IMR-90 (cell line): Measurements from ENCODE around the gene PNKD. TPM values are rescaled to one million over a fixed set of nuclear protein-coding genes. Genes with fewer than 3 reads are reported as not detected.

Experiments
- ATAC-seq: fragments of 200-7000 bp; cut with Tn5 transposase; 2 replicates; pipeline ENCODE4 v1.9.1; 2020; ENCODE audit warnings: low read depth, mild to moderate bottlenecking, moderate library complexity
- BruUV-seq: library from RNA; stranded (reverse); fragments of 400-500 nt; replicated peaks from 2 replicates; lab custom pipeline; 2021; lab: Mats Ljungman, UMichigan
- CTCF ChIA-PET: fragments of 300-600 bp; formaldehyde crosslinking; extraction: SDS; loops from one replicate; lab custom pipeline; 2021; ENCODE audit warnings: antibody characterized with exemption; lab: Yijun Ruan, JAX
- POLR2A ChIA-PET: fragments of 300-600 bp; sonication (Branson Sonifier 250); formaldehyde crosslinking; loops from one replicate; lab custom pipeline; 2022; ENCODE audit warnings: antibody characterized with exemption; ENCODE audit not compliant: unreplicated experiment; lab: Charles Lee
- DNase-seq: peaks from one replicate; pipeline ENCODE4 v3.0.0; 2013
- H2AFZ ChIP-seq: replicated peaks from 2 replicates; pipeline ENCODE3; 2013; ENCODE audit warnings: low read length, mild to moderate bottlenecking; ENCODE audit not compliant: poor library complexity
- H2AK5ac ChIP-seq: 2 replicates; pipeline ENCODE4 v1.6.1; 2013; ENCODE audit warnings: low read depth, low read length, inconsistent platforms
- H2AK9ac ChIP-seq: replicated peaks from 2 replicates; pipeline ENCODE3; 2013; ENCODE audit warnings: mild to moderate bottlenecking, low read depth, low read length, moderate library complexity; ENCODE audit not compliant: poor library complexity
- H2BK120ac ChIP-seq: 2 replicates; pipeline ENCODE4 v1.6.1; 2013; ENCODE audit warnings: low read depth, low read length, inconsistent platforms
- H2BK15ac ChIP-seq: 3 replicates; pipeline ENCODE4 v1.6.1; 2013; ENCODE audit warnings: low read depth, low read length, inconsistent platforms
- H2BK20ac ChIP-seq: 2 replicates; pipeline ENCODE4 v1.6.1; 2013; ENCODE audit warnings: low read depth, mild to moderate bottlenecking, inconsistent platforms, low read length, moderate library complexity
- H2BK5ac ChIP-seq: 2 replicates; pipeline ENCODE4 v1.6.1; 2013; ENCODE audit warnings: mild to moderate bottlenecking, low read depth, low read length, inconsistent platforms; ENCODE audit not compliant: poor library complexity, severe bottlenecking
- H3K14ac ChIP-seq: replicated peaks from 2 replicates; pipeline ENCODE4 v1.6.1; 2013; ENCODE audit warnings: low read depth, low read length, inconsistent platforms
- H3K18ac ChIP-seq: 2 replicates; pipeline ENCODE4 v1.6.1; 2013; ENCODE audit warnings: low read depth, low read length, control low read depth
- H3K23ac ChIP-seq: 2 replicates; pipeline ENCODE4 v1.6.1; 2013; ENCODE audit warnings: low read depth, low read length, inconsistent platforms
- H3K27ac ChIP-seq: 2 replicates; pipeline ENCODE4 v1.5.1; 2013; ENCODE audit warnings: mild to moderate bottlenecking, control low read depth, low read length; ENCODE audit not compliant: insufficient read depth
- H3K27me3 ChIP-seq: 2 replicates; pipeline ENCODE4 v1.6.1; 2013; ENCODE audit warnings: low read length; ENCODE audit not compliant: control insufficient read depth, insufficient read depth
- H3K36me3 ChIP-seq: 2 replicates; pipeline ENCODE4 v1.6.1; 2013; ENCODE audit warnings: low read length, mixed read lengths; ENCODE audit not compliant: control insufficient read depth, insufficient read depth
- H3K4ac ChIP-seq: 2 replicates; pipeline ENCODE4 v1.6.1; 2013; ENCODE audit warnings: low read depth, low read length, inconsistent platforms
- H3K4me1 ChIP-seq: 2 replicates; pipeline ENCODE4 v1.6.1; 2013; ENCODE audit warnings: low read length, mixed read lengths; ENCODE audit not compliant: control insufficient read depth, insufficient read depth
- H3K4me2 ChIP-seq: 2 replicates; pipeline ENCODE4 v1.6.1; 2013; ENCODE audit warnings: low read depth, mild to moderate bottlenecking, control low read depth, low read length, moderate library complexity
- H3K4me3 ChIP-seq: 2 replicates; pipeline ENCODE4 v1.5.1; 2013; ENCODE audit warnings: low read depth, mild to moderate bottlenecking, control low read depth, low read length, moderate library complexity; ENCODE audit not compliant: insufficient read depth
- H3K56ac ChIP-seq: 2 replicates; pipeline ENCODE4 v1.6.1; 2013; ENCODE audit warnings: low read length, inconsistent platforms; ENCODE audit not compliant: insufficient read depth; ENCODE audit errors: extremely low read depth
- H3K79me1 ChIP-seq, 2 experiments: 2 replicates each; pipeline ENCODE4 v1.6.1; 2013; ENCODE audit warnings: low read length in 2 of 2, inconsistent platforms in 1 of 2, low read depth in 1 of 2
- H3K9ac ChIP-seq: 2 replicates; pipeline ENCODE4 v1.6.1; 2013; ENCODE audit warnings: low read depth, low read length, control low read depth
- H3K9me1 ChIP-seq: 2 replicates; pipeline ENCODE4 v1.6.1; 2013; ENCODE audit warnings: low read length, inconsistent platforms; ENCODE audit not compliant: insufficient read depth
- H3K9me3 ChIP-seq: 2 replicates; pipeline ENCODE4 v1.6.1; 2013; ENCODE audit warnings: low read length; ENCODE audit not compliant: control insufficient read depth, insufficient read depth
- H4K20me1 ChIP-seq: 2 replicates; pipeline ENCODE4 v1.6.1; 2013; ENCODE audit warnings: low read length, inconsistent platforms; ENCODE audit not compliant: insufficient read depth
- H4K5ac ChIP-seq: 2 replicates; pipeline ENCODE4 v1.6.1; 2013; ENCODE audit warnings: mild to moderate bottlenecking, low read depth, low read length, control low read depth
- H4K8ac ChIP-seq, 2 experiments: 2 replicates each; pipeline ENCODE4 v1.6.1; 2013; ENCODE audit warnings: low read depth in 2 of 2, low read length in 2 of 2, control low read depth in 1 of 2, inconsistent platforms in 1 of 2
- H4K91ac ChIP-seq: 2 replicates; pipeline ENCODE4 v1.6.1; 2013; ENCODE audit warnings: low read depth, low read length, inconsistent platforms; ENCODE audit not compliant: insufficient read depth
- BHLHE40 ChIP-seq: fragments of 150-350 bp; IDR thresholded peaks from 2 replicates; pipeline ENCODE4 v1.6.1; 2016; ENCODE audit warnings: mild to moderate bottlenecking, low read depth, low read length
- CEBPB ChIP-seq: IDR thresholded peaks from 2 replicates; pipeline ENCODE4 v1.6.1; 2012; ENCODE audit warnings: low read depth, low read length, improper control_type of control experiment
- CHD1 ChIP-seq: IDR thresholded peaks from 2 replicates; pipeline ENCODE4 v1.6.1; 2012; ENCODE audit warnings: low read depth, low read length, improper control_type of control experiment
- FOS ChIP-seq: fragments of 150-350 bp; IDR thresholded peaks from 2 replicates; pipeline ENCODE4 v1.6.1; 2016; ENCODE audit warnings: low read depth, low read length
- MAFK ChIP-seq: IDR thresholded peaks from 2 replicates; pipeline ENCODE4 v1.6.1; 2012; ENCODE audit warnings: low read depth, low read length, improper control_type of control experiment
- MAZ ChIP-seq: IDR thresholded peaks from 2 replicates; pipeline ENCODE4 v1.6.1; 2012; ENCODE audit warnings: low read depth, mild to moderate bottlenecking, low read length, improper control_type of control experiment, moderate library complexity, borderline replicate concordance
- MXI1 ChIP-seq: IDR thresholded peaks from 2 replicates; pipeline ENCODE4 v1.6.1; 2012; ENCODE audit warnings: low read depth, mild to moderate bottlenecking, low read length, moderate library complexity, borderline replicate concordance
- NFE2L2 ChIP-seq: fragments of 150-350 bp; IDR thresholded peaks from 2 replicates; pipeline ENCODE4 v1.6.1; 2016; ENCODE audit warnings: low read depth, mild to moderate bottlenecking, low read length
- POLR2A ChIP-seq: IDR thresholded peaks from 2 replicates; pipeline ENCODE4 v1.6.1; 2012; ENCODE audit warnings: mild to moderate bottlenecking, low read depth, low read length
- RAD21 ChIP-seq: IDR thresholded peaks from 2 replicates; pipeline ENCODE4 v1.6.1; 2012; ENCODE audit warnings: low read length, improper control_type of control experiment
- RCOR1 ChIP-seq: IDR thresholded peaks from 2 replicates; pipeline ENCODE4 v1.6.1; 2012; ENCODE audit warnings: mild to moderate bottlenecking, low read length, improper control_type of control experiment; ENCODE audit not compliant: insufficient replicate concordance
- RFX5 ChIP-seq: IDR thresholded peaks from 2 replicates; pipeline ENCODE4 v1.8.0; 2012; ENCODE audit warnings: low read depth, mild to moderate bottlenecking, low read length, moderate library complexity
- SMC3 ChIP-seq: fragments of 150-350 bp; IDR thresholded peaks from 2 replicates; pipeline ENCODE4 v1.6.1; 2016; ENCODE audit warnings: low read depth, mild to moderate bottlenecking, antibody characterized with exemption, low read length, moderate library complexity
- WGBS, 2 experiments: methylation state at CpG; one replicate each; pipeline versions ENCODE4 v1.1.5 to v1.1.7; 2013; ENCODE audit warnings: missing lambda C conversion rate in 2 of 2; ENCODE audit not compliant: insufficient read length in 1 of 2; ENCODE audit errors: extremely low coverage in 2 of 2; 5-methylcytosine and 5-hydroxymethylcytosine counted together
- dilution Hi-C: fragments of 300-500 bp; cut with HindIII; formaldehyde crosslinking; loops from one replicate; pipeline ENCODE4 v1.14.3; 2018; ENCODE audit warnings: low sequenced_read_pairs; ENCODE audit not compliant: unreplicated experiment
- in situ Hi-C: fragments of 300-500 bp; cut with MboI; formaldehyde crosslinking; loops from 3 replicates; pipeline ENCODE4 v1.14.3; 2019; ENCODE audit warnings: low sequenced_read_pairs, inconsistent platforms, mixed read lengths
- intact Hi-C: fragments of 100-400 bp; cut with micrococcal nuclease; formaldehyde crosslinking; loops from 2 replicates; pipeline ENCODE4 v1.10.0; 2022
- polyA plus RNA-seq, 3 experiments: library from polyadenylated mRNA; depleted of rRNA; stranded (reverse); fragments of >200 nt; gene quantifications; 2 replicates each; pipeline ENCODE4 v1.2.3, GENCODE V29; 2012; ENCODE audit warnings: low replicate concordance in 1 of 3
- total RNA-seq: library from RNA; depleted of rRNA; stranded (reverse); fragments of >200 nt; gene quantifications from 2 replicates; pipeline ENCODE4 v1.2.3, GENCODE V29; 2012
- TF ChIP-seq, protein P1 (sequence below): fragments of 150-350 bp; IDR thresholded peaks from 2 replicates; pipeline ENCODE4 v1.6.1; 2017; ENCODE audit warnings: mild to moderate bottlenecking, antibody characterized with exemption, low read length, low read depth
- TF ChIP-seq, protein P2 (sequence below): fragments of 150-350 bp; IDR thresholded peaks from 2 replicates; pipeline ENCODE4 v1.6.1; 2016; ENCODE audit warnings: low read depth, mild to moderate bottlenecking, low read length, moderate library complexity, borderline replicate concordance
- TF ChIP-seq, protein P3 (sequence below): conservative IDR thresholded peaks from 2 replicates; pipeline ENCODE4 v1.5.1; 2012; ENCODE audit warnings: mild to moderate bottlenecking, low read depth, low read length, improper control_type of control experiment

The PNKD gene
- total and polyA plus RNA-seq, 2 of the 4 experiments (the other 2 are of a cell fraction): 19.2 to 68.5 TPM

DNA sequence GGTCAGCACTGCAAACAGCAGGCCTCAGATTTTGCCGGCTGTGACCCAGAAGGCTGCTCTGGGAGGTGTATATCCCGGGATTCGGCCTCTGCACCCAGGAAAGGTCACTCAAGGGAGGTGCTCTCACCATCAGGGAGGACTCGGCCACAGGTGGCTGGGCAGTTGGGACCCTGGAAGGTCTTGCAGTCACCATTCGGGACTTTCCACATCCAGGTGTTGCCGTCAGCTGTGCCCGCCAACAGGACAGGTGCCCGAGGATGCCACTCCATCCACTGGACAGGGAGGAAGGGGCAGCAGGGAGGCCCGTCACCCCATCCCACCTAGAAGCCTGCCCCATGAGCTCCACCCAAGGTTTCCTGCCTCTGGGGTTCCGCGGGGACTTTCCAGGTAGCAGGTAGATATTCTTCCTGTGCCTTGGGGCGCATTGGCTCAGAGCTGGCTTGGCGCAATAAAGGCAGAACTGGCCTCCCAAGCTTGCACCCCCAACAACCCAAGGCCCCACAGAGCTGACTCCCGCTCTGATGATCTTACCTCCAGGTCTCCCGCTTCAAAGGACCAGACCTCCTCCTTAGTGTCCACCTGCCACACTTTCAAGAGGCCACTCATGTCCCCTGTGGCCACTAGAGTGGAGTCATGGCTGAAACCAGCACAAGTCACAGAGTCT lies 3.9 kb upstream of the PNKD start:
- Histone ChIP-seq H4K5ac (no peak overlapping the region), H3K4ac (no peak overlapping the region), H2BK15ac (no peak overlapping the region), H3K18ac (no peak overlapping the region), H3K4me1 (peaks cover 6% of the 10 kb centered on the region), H2AK5ac (no peak overlapping the region), H3K14ac (no peak overlapping the region), H2BK120ac (no peak overlapping the region), H2AFZ (no peak overlapping the region), H3K27ac (no peak overlapping the region), H3K79me1 (peaks cover 18 to 26% of the 10 kb centered on the region in 2 experiments), H3K56ac (no peak overlapping the region), H3K23ac (no peak overlapping the region), H2AK9ac (no peak overlapping the region), H3K36me3 (peaks cover 41% of the 10 kb centered on the region), H4K91ac (no peak overlapping the region), H3K27me3 (no peaks in the 10 kb centered on the region), H4K8ac (no peak overlapping the region), H3K4me3 (no peak overlapping the region), H3K4me2 (no peak overlapping the region), H3K9me3 (no peaks in the 10 kb centered on the region), H3K9ac (no peak overlapping the region), H4K20me1 (peaks cover 9% of the 10 kb centered on the region; the same call in 1 of the 2 replicates), H2BK20ac (no peak overlapping the region), H3K9me1 (0 out of 2 replicates have a peak, but pooled peaks cover 3% of the 10 kb centered on the region), H2BK5ac (no peak overlapping the region)
- POLR2A ChIA-PET: no interaction called here
- CTCF ChIA-PET: no interaction called here
- in situ Hi-C loops: no loop called here
- DNase-seq (no peak), ATAC-seq (no peak)
- 95% methylated on average over 7 of the region's 15 CpGs; no CpG with 5 or more reads in 1 of the 2 experiments for WGBS, 2 experiments
- intact Hi-C loops: no loop called here
- dilution Hi-C loops: no loop called here
- no TSS peak for BruUV-seq
- TF ChIP-seq, protein P1, sequence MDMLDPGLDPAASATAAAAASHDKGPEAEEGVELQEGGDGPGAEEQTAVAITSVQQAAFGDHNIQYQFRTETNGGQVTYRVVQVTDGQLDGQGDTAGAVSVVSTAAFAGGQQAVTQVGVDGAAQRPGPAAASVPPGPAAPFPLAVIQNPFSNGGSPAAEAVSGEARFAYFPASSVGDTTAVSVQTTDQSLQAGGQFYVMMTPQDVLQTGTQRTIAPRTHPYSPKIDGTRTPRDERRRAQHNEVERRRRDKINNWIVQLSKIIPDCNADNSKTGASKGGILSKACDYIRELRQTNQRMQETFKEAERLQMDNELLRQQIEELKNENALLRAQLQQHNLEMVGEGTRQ: no peak
- TF ChIP-seq SMC3 (no peak), CHD1 (no peak), FOS (no peak), MXI1 (no peak), MAZ (no peak), RAD21 (no peak), RCOR1 (no peak), BHLHE40 (no peak), MAFK (no peak), CEBPB (no peak), RFX5 (no peak), NFE2L2 (no peak), POLR2A (no peak)
- TF ChIP-seq, protein P2, sequence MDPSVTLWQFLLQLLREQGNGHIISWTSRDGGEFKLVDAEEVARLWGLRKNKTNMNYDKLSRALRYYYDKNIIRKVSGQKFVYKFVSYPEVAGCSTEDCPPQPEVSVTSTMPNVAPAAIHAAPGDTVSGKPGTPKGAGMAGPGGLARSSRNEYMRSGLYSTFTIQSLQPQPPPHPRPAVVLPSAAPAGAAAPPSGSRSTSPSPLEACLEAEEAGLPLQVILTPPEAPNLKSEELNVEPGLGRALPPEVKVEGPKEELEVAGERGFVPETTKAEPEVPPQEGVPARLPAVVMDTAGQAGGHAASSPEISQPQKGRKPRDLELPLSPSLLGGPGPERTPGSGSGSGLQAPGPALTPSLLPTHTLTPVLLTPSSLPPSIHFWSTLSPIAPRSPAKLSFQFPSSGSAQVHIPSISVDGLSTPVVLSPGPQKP: no peak
- TF ChIP-seq, protein P3, sequence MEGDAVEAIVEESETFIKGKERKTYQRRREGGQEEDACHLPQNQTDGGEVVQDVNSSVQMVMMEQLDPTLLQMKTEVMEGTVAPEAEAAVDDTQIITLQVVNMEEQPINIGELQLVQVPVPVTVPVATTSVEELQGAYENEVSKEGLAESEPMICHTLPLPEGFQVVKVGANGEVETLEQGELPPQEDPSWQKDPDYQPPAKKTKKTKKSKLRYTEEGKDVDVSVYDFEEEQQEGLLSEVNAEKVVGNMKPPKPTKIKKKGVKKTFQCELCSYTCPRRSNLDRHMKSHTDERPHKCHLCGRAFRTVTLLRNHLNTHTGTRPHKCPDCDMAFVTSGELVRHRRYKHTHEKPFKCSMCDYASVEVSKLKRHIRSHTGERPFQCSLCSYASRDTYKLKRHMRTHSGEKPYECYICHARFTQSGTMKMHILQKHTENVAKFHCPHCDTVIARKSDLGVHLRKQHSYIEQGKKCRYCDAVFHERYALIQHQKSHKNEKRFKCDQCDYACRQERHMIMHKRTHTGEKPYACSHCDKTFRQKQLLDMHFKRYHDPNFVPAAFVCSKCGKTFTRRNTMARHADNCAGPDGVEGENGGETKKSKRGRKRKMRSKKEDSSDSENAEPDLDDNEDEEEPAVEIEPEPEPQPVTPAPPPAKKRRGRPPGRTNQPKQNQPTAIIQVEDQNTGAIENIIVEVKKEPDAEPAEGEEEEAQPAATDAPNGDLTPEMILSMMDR: no peak
